Psoas muscle (tissue), 8 donors: Measurements from ENCODE around the gene TOE1. TPM values are rescaled to one million over a fixed set of nuclear protein-coding genes. Genes with fewer than 3 reads are reported as not detected.
"Not testable (repeated sequence)": the region's sequence is repeated elsewhere in the genome, so short reads cannot be mapped to it uniquely, and the experiment has no call there.

Experiments
- ATAC-seq, 4 donors: fragments of 200-7000 bp; cut with Tn5 transposase; one replicate each; pipeline ENCODE4 v1.9.1; 2020; ENCODE audit warnings: moderate library complexity in 3 of 4, mild to moderate bottlenecking in 2 of 4
- DNase-seq, 2 donors: peaks; one replicate each; pipeline ENCODE4 v3.0.0-alpha.2; 2020
- H3K27ac ChIP-seq: fragments of 200-600 bp; one replicate; pipeline ENCODE4 v1.8.0; 2022
- H3K27me3 ChIP-seq, 3 donors: fragments of 200-600 bp in 1 of 3; one replicate each; pipeline versions ENCODE4 v1.6.1 to v1.8.0; 2013 to 2022; ENCODE audit warnings: low read length in 2 of 3, mild to moderate bottlenecking in 2 of 3, moderate library complexity in 1 of 3; ENCODE audit not compliant: insufficient read depth in 3 of 3
- H3K36me3 ChIP-seq, 2 donors: fragments of 200-600 bp in 1 of 2; one replicate each; pipeline versions ENCODE4 v1.6.1 to v1.8.0; 2013 to 2022; ENCODE audit warnings: low read depth in 1 of 2, mild to moderate bottlenecking in 1 of 2, moderate library complexity in 1 of 2; ENCODE audit not compliant: insufficient read depth in 1 of 2
- H3K4me1 ChIP-seq: fragments of 200-600 bp; one replicate; pipeline ENCODE4 v1.8.0; 2022
- H3K4me3 ChIP-seq: fragments of 200-600 bp; one replicate; pipeline ENCODE4 v1.8.0; 2022; ENCODE audit warnings: mild to moderate bottlenecking
- H3K9me3 ChIP-seq: fragments of 200-600 bp; one replicate; pipeline ENCODE4 v1.8.0; 2022
- CTCF ChIP-seq: fragments of 200-600 bp; IDR thresholded peaks from one replicate; pipeline ENCODE4 v1.8.0; 2022; ENCODE audit warnings: antibody characterized with exemption
- WGBS, 3 donors: extraction: QIAGEN DNeasy Blood & Tissue Kit; methylation state at CpG; one replicate each; pipeline versions ENCODE4 v1.1.6 to v1.1.7; 2013; 5-methylcytosine and 5-hydroxymethylcytosine counted together
- intact Hi-C, 2 donors: fragments of 100-400 bp; cut with DNase I; formaldehyde crosslinking; loops; one replicate each; pipeline versions ENCODE4 v1.11.0 to v1.14.2; 2022
- polyA plus RNA-seq, 3 donors: library from polyadenylated mRNA; stranded (reverse); fragments of 200-250 nt; gene quantifications; one replicate each; pipeline ENCODE4 v1.2.3, GENCODE V29; 2013
- total RNA-seq, 4 donors: library from RNA; stranded (reverse); fragmentation: NEBNext Ultra II Directional in 2 of 4; extraction: Animal tissue kit (Norgen Biotek cat#: 25700) in 2 of 4; gene quantifications; one replicate each; pipeline versions ENCODE4 v1.2.1 to v1.2.4, GENCODE V29; 2021 to 2023
- donor health status: healthy with polysubstance abuse.
- donor health status: DM: no; HTN: no; CAD: no; lungs with moderate emphysema.
- donor health status: Bipolar disorder and iron deficiency.
- donor health status: healthy.
- donor health status: DM: yes; HTN: yes; CAD: no.
- donor health status: DM: no; HTN: no; CAD: no.
- donor health status: DM: no; HTN: no; CAD: no.
- donor health status: DM: yes; HTN: yes; CAD: no.

Gene TOE1
- total and polyA plus RNA-seq, 7 donors: 2.7 to 6.7 (median 3.9) TPM

- Histone ChIP-seq H3K9me3 (no peaks in the 10 kb centered on the region), H3K4me1 (peaks cover 41% of the 10 kb centered on the region), H3K36me3 (no peaks in the 10 kb centered on the region), H3K4me3 (no peak overlapping the region), H3K27ac (peak overlapping the region; percentile 51), H3K27me3 (no peaks in the 10 kb centered on the region)
- TF ChIP-seq CTCF: no peak
- ATAC-seq: no peak
- DNase-seq: no peak
- 54 to 64% (median 57%) methylated on average over 2 of the region's 2 CpGs for WGBS, 3 donors
- intact Hi-C loops: loop anchor here in 1 of 2 donors (5.0 kb wide), 1 partner anchor 212 kb away; no protein-coding TSS in a partner anchor
These were observed 15.7 kb downstream of the TOE1 start for GRCh38 chr1:45355683-45356082.

GRCh38 chr1:45356186-45356585 lies 16.2 kb downstream of the TOE1 start:
- 30 to 46% (median 39%) methylated on average over 4 of the region's 4 CpGs for WGBS, 3 donors
- Histone ChIP-seq H3K27ac (peak overlapping the region; percentile 51), H3K4me1 (peaks cover 45% of the 10 kb centered on the region), H3K9me3 (no peaks in the 10 kb centered on the region), H3K27me3 (no peaks in the 10 kb centered on the region), H3K4me3 (no peak overlapping the region), H3K36me3 (no peaks in the 10 kb centered on the region)
- ATAC-seq (peak in 3 of 4 donors; percentile 55 to 61 (median 55)), DNase-seq (no peak)
- intact Hi-C loops: loop anchor here in 1 of 2 donors (5.0 kb wide), 1 partner anchor 211 kb away; no protein-coding TSS in a partner anchor
- no peak for TF ChIP-seq CTCF

DNA sequence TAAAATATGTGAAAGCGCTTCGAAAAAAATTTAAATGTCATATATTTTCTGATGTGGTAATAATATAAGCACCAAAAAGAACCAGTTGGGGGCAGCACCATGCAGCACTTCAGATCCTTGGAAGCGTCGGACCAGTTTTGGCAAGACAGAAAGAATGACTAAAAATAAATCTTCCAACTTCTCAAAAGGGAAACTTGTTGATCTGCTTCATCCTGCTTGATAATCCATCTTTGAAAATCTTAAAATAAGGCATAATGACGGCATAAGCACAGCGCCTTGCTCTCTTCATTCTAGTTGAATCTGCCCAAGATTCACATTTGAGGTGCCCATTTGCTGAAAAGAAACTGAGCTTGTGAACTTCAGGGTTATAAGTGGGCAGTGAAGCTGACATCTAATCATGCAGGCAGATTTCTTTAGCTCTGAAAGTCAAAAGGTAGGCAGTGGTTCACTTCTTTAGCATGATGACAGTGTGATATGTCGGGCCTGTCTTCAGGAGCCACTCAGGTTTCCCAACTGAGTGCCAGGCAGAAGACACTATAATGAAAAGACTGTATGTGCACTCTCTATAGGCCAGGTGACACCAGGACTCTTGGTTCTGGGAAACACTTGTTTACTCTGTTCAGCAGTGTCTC lies 20.0 kb downstream of the TOE1 start:
- intact Hi-C loops: loop anchor here (1.0 to 5.0 kb wide), 4 partner anchors 133 to 211 kb away; no protein-coding TSS in a partner anchor
- peak; percentile 77 for TF ChIP-seq CTCF
- Histone ChIP-seq H3K36me3 (no peaks in the 10 kb centered on the region), H3K9me3 (no peaks in the 10 kb centered on the region), H3K4me1 (peaks cover 34% of the 10 kb centered on the region), H3K4me3 (peak overlapping the region; percentile 45), H3K27ac (peak overlapping the region; percentile 77), H3K27me3 (no peaks in the 10 kb centered on the region)
- ATAC-seq (peak; percentile 75 to 89 (median 80)), DNase-seq (peak; percentile 49 to 76)
- WGBS, 3 donors: 10 to 19% (median 10%) methylated on average over 7 of the region's 7 CpGs

- 10 to 26% (median 10%) methylated on average over 7 of the region's 7 CpGs for WGBS, 3 donors
- intact Hi-C loops: loop anchor here (1.0 to 2.0 kb wide), 2 partner anchors 132 kb away; no protein-coding TSS in a partner anchor
- peak overlapping the region; percentile 77 for H3K27ac ChIP-seq
These were observed 21.0 kb downstream of the TOE1 start for GRCh38 chr1:45360981-45361380.

GRCh38 chr1:45364294-45364693 lies 24.3 kb downstream of the TOE1 start:
- 87 to 95% (median 90%) methylated on average over 2 of the region's 2 CpGs for WGBS, 3 donors
- intact Hi-C loops: no loop called here
- no peak for TF ChIP-seq CTCF

More at GRCh38 chr1:45360981-45361380, 21.0 kb downstream of the TOE1 start:
- peak overlapping the region; percentile 45 for H3K4me3 ChIP-seq
- not testable (repeated sequence) for H3K36me3 ChIP-seq, H3K27me3 ChIP-seq, H3K9me3 ChIP-seq
- DNase-seq (peak; percentile 35 to 63), ATAC-seq (peak; percentile 79 to 91 (median 82))
- H3K4me1 ChIP-seq: peaks cover 26% of the 10 kb centered on the region

More at GRCh38 chr1:45364294-45364693, 24.3 kb downstream of the TOE1 start:
- H3K4me1 ChIP-seq: peaks cover 17% of the 10 kb centered on the region
- DNase-seq (no peak), ATAC-seq (no peak)
- H3K4me3 ChIP-seq: no peak overlapping the region
- no peak overlapping the region for H3K27ac ChIP-seq
- no peaks in the 10 kb centered on the region for H3K27me3 ChIP-seq
- no peaks in the 10 kb centered on the region for H3K9me3 ChIP-seq
- no peaks in the 10 kb centered on the region for H3K36me3 ChIP-seq
